ENCODE data around the gene BOK. TPM values are rescaled to one million over a fixed set of nuclear protein-coding genes. Genes with fewer than 3 reads are reported as not detected.

Gene BOK
- total and polyA plus RNA-seq, 2 donors (not counting 3 experiments of a cell fraction or from before 2014, with no cell fraction given): 76.0 to 95.5 TPM

GRCh38 chr2:241615041-241615440 is 56.5 kb downstream of the BOK start:
- H2AFZ ChIP-seq (ENCODE audit: low read depth, low read length): no peak overlapping the region
- H3K36me3 ChIP-seq (ENCODE audit: control insufficient read depth in 2 of 2, extremely low read depth in 1 of 2, insufficient read depth in 2 of 2, low read length in 2 of 2): no peaks in the 10 kb centered on the region
- FAIRE-seq (no peak), DNase-seq (ENCODE audit: low read depth, low spot score) (no peak)
- no peaks in the 10 kb centered on the region for H3K27me3 ChIP-seq (ENCODE audit: control insufficient read depth in 2 of 2, insufficient read depth in 2 of 2, low read length in 2 of 2)
- TF ChIP-seq FOS (IDR thresholded peaks at IDR 0.05; ENCODE audit: borderline replicate concordance, insufficient read depth, low read length): no peak
- TF ChIP-seq MYC (IDR thresholded peaks at IDR 0.05; ENCODE audit: low read depth, low read length): no peak
- no peak for TF ChIP-seq POLR2A (IDR thresholded peaks at IDR 0.05; ENCODE audit: low read depth, low read length)
- TF ChIP-seq POLR2AphosphoS5 (IDR thresholded peaks at IDR 0.05; ENCODE audit: insufficient read depth, low read depth, low read length): no peak
- no peak for TF ChIP-seq CTCF (IDR thresholded peaks at IDR 0.05; ENCODE audit: extremely low read depth in 1 of 2, insufficient read depth in 1 of 2, low read depth in 1 of 2, low read length in 2 of 2)
- TF ChIP-seq EZH2 (IDR thresholded peaks at IDR 0.05; ENCODE audit: borderline replicate concordance, low read depth, low read length, severe bottlenecking): no peak
- no peak for TF ChIP-seq JUN (IDR thresholded peaks at IDR 0.05; ENCODE audit: borderline replicate concordance, insufficient read depth, insufficient read length, low read depth)
- TF ChIP-seq GATA2 (IDR thresholded peaks at IDR 0.05; ENCODE audit: insufficient read depth, insufficient read length, low read depth, low read length): no peak
- TF ChIP-seq MAX (IDR thresholded peaks at IDR 0.05; ENCODE audit: insufficient read depth, insufficient read length): no peak
- no peak overlapping the region for H3K4me3 ChIP-seq (replicated peaks in 1 of 3; ENCODE audit: insufficient read depth in 1 of 3, low read depth in 1 of 3, low read length in 3 of 3)
- H3K9ac ChIP-seq (replicated peaks; ENCODE audit: extremely low read depth, insufficient read depth, low read length): no peak overlapping the region
- no TSS peak for BruUV-seq (replicated peaks)
- peaks cover 41% of the 10 kb centered on the region for H3K79me2 ChIP-seq (ENCODE audit: control insufficient read depth, insufficient read depth, low read length)
- no peak overlapping the region for H3K27ac ChIP-seq (ENCODE audit: insufficient read depth, low read depth, low read length)
- dilution Hi-C loops (cut with MboI; ENCODE audit: extremely low pct_ligation_motif_present, low sequenced_read_pairs): no loop called here
- peaks cover 14% of the 10 kb centered on the region for H3K4me1 ChIP-seq (ENCODE audit: control insufficient read depth, extremely low read depth, insufficient read depth, low read length)
- POLR2A ChIA-PET: no interaction called here
- CTCF ChIA-PET: no interaction called here
- intact Hi-C loops (cut with micrococcal nuclease): no loop called here
- no peaks in the 10 kb centered on the region for H3K9me3 ChIP-seq (replicated peaks; ENCODE audit: control insufficient read depth, insufficient read depth, low read length)
- no peaks in the 10 kb centered on the region for H3K9me1 ChIP-seq (replicated peaks; ENCODE audit: control insufficient read depth, extremely low read depth, insufficient read depth, low read length)
- H3K4me2 ChIP-seq (ENCODE audit: insufficient read depth, low read length): no peak overlapping the region
- H4K20me1 ChIP-seq (replicated peaks; ENCODE audit: control insufficient read depth, extremely low read depth, insufficient read depth, low read length): no peaks in the 10 kb centered on the region
